SK-N-SH (cell line): ENCODE data around the gene SLC22A2. TPM values are rescaled to one million over a fixed set of nuclear protein-coding genes. Genes with fewer than 3 reads are reported as not detected.

ENCODE experiments used
- CTCF ChIA-PET: fragments of 300-600, 350-600 bp; formaldehyde crosslinking; extraction: SDS; loops from one replicate; lab custom pipeline; 2021; lab: Yijun Ruan, JAX
- POLR2A ChIA-PET: fragments of 350-600 bp; sonication (Branson Sonifier 250); formaldehyde crosslinking; extraction: SDS; loops from one replicate; lab custom pipeline; 2020; ENCODE audit warnings: antibody characterized with exemption, inconsistent platforms; lab: Yijun Ruan, JAX
- DNase-seq: peaks from one replicate; pipeline ENCODE4 v3.0.0; 2012
- H2AFZ ChIP-seq: fragments of 200-600 bp; sonication (generic); 2 replicates; pipeline ENCODE4 v1.8.1; 2016; ENCODE audit warnings: antibody characterized with exemption, mild to moderate bottlenecking, low read depth
- H3F3A ChIP-seq: fragments of 200-600 bp; sonication (generic); replicated peaks from 2 replicates; pipeline ENCODE3; 2016; ENCODE audit warnings: antibody characterized with exemption, mild to moderate bottlenecking; ENCODE audit not compliant: insufficient read depth
- H3K27ac ChIP-seq, 2 experiments: fragments of 200-500 bp in 1 of 2; fragments of 200-600 bp in 1 of 2; sonication (Bioruptor generic) in 1 of 2; sonication (generic), shearing (Covaris generic) in 1 of 2; 2 replicates each; pipeline versions ENCODE4 v1.5.1 to v1.6.1; 2014 to 2016; ENCODE audit warnings: low read depth in 2 of 2, inconsistent platforms in 1 of 2, low read length in 1 of 2, mild to moderate bottlenecking in 1 of 2, mixed read lengths in 1 of 2
- H3K27me3 ChIP-seq: fragments of 200-600 bp; sonication (generic), shearing (Covaris generic); 2 replicates; pipeline ENCODE4 v1.6.1; 2016; ENCODE audit warnings: mixed run types; ENCODE audit not compliant: insufficient read depth
- H3K36me3 ChIP-seq, 2 experiments: fragments of 200-500 bp in 1 of 2; fragments of 200-600 bp in 1 of 2; sonication (Bioruptor generic) in 1 of 2; sonication (generic) in 1 of 2; replicated peaks in 1 of 2; 2 replicates each; pipeline versions ENCODE3 to v1.5.1; 2014 to 2016; ENCODE audit warnings: low read length in 1 of 2, mild to moderate bottlenecking in 1 of 2; ENCODE audit not compliant: insufficient read depth in 2 of 2, control insufficient read depth in 1 of 2
- H3K4me1 ChIP-seq, 2 experiments: fragments of 200-500 bp in 1 of 2; fragments of 200-600 bp in 1 of 2; sonication (Bioruptor generic) in 1 of 2; sonication (generic), shearing (Covaris generic) in 1 of 2; 2 replicates each; pipeline versions ENCODE4 v1.5.1 to v1.6.1; 2014 to 2016; ENCODE audit warnings: low read depth in 1 of 2, low read length in 1 of 2, mixed run types in 1 of 2; ENCODE audit not compliant: insufficient read depth in 2 of 2, control insufficient read depth in 1 of 2
- H3K4me2 ChIP-seq: fragments of 200-600 bp; sonication (generic), shearing (Covaris generic); 2 replicates; pipeline ENCODE4 v1.6.1; 2017; ENCODE audit warnings: mixed run types
- H3K4me3 ChIP-seq, 2 experiments: fragments of 200-500 bp in 1 of 2; fragments of 200-600 bp in 1 of 2; sonication (Bioruptor generic) in 1 of 2; sonication (generic), shearing (Covaris generic) in 1 of 2; 2 replicates each; pipeline versions ENCODE4 v1.5.1 to v1.8.1; 2014 to 2016; ENCODE audit warnings: low read depth in 2 of 2, inconsistent platforms in 1 of 2, low read length in 1 of 2, mild to moderate bottlenecking in 1 of 2, mixed read lengths in 1 of 2, moderate library complexity in 1 of 2
- H3K79me2 ChIP-seq: fragments of 200-600 bp; sonication (generic); 2 replicates; pipeline ENCODE4 v1.8.1; 2017; ENCODE audit warnings: mild to moderate bottlenecking; ENCODE audit not compliant: insufficient read depth
- H3K9ac ChIP-seq: fragments of 200-600 bp; sonication (generic); 2 replicates; pipeline ENCODE4 v1.6.1; 2017; ENCODE audit warnings: mixed run types
- H3K9me2 ChIP-seq: fragments of 200-600 bp; sonication (generic); 2 replicates; pipeline ENCODE4 v1.6.1; 2017; ENCODE audit warnings: mixed run types
- H3K9me3 ChIP-seq: fragments of 200-600 bp; sonication (generic); 2 replicates; pipeline ENCODE4 v1.6.1; 2017; ENCODE audit warnings: mixed run types, mild to moderate bottlenecking, moderate library complexity
- H4K20me1 ChIP-seq: fragments of 200-600 bp; sonication (generic); 2 replicates; pipeline ENCODE4 v1.6.1; 2017; ENCODE audit warnings: mild to moderate bottlenecking, mixed run types; ENCODE audit not compliant: insufficient read depth
- CHD2 ChIP-seq: fragments of 150-350 bp; IDR thresholded peaks from 2 replicates; pipeline ENCODE4 v1.6.1; 2018; ENCODE audit warnings: low read length; ENCODE audit not compliant: partially characterized antibody
- EZH2phosphoT487 ChIP-seq: fragments of 200-600 bp; sonication (generic); IDR thresholded peaks from 2 replicates; pipeline ENCODE4 v1.6.1; 2017; ENCODE audit warnings: low read depth, mixed run types, mild to moderate bottlenecking, antibody characterized with exemption, moderate library complexity, borderline replicate concordance
- FOXM1 ChIP-seq: IDR thresholded peaks from 2 replicates; pipeline ENCODE4 v1.4.0; 2012; ENCODE audit warnings: low read depth, mild to moderate bottlenecking
- MEF2A ChIP-seq: IDR thresholded peaks from 2 replicates; pipeline ENCODE4 v1.4.0; 2012; ENCODE audit warnings: low read depth, borderline replicate concordance
- RCOR1 ChIP-seq: fragments of 150-350 bp; IDR thresholded peaks from 2 replicates; pipeline ENCODE4 v1.6.1; 2017; ENCODE audit warnings: antibody characterized with exemption, low read length
- WGBS: methylation state at CpG from one replicate; pipeline ENCODE4 v1.1.6; 2017; ENCODE audit warnings: low lambda C conversion rate; 5-methylcytosine and 5-hydroxymethylcytosine counted together
- polyA plus RNA-seq, 3 experiments: library from polyadenylated mRNA; depleted of rRNA; stranded (reverse); fragments of >200 nt; gene quantifications; 2 replicates each; pipeline ENCODE4 v1.2.3, GENCODE V29; 2012
- TF ChIP-seq, protein P1 (sequence below): IDR thresholded peaks from 2 replicates; pipeline ENCODE4 v1.6.1; 2012; ENCODE audit warnings: mild to moderate bottlenecking, low read depth, low read length, moderate library complexity
- TF ChIP-seq, protein P2 (sequence below): fragments of 150-350 bp; IDR thresholded peaks from 2 replicates; pipeline ENCODE4 v1.6.1; 2017; ENCODE audit warnings: antibody characterized with exemption, low read length, low read depth, borderline replicate concordance
- TF ChIP-seq, protein P3 (sequence below): IDR thresholded peaks from 2 replicates; pipeline ENCODE4; 2012
- TF ChIP-seq, protein P4 (sequence below): fragments of 200-600 bp; sonication (generic); IDR thresholded peaks from 2 replicates; pipeline ENCODE4 v1.6.1; 2017; ENCODE audit warnings: antibody characterized with exemption, mild to moderate bottlenecking, moderate library complexity

SLC22A2 gene
- polyA plus RNA-seq, 1 of the 3 experiments (the other 2 are of a cell fraction): not detected

DNA sequence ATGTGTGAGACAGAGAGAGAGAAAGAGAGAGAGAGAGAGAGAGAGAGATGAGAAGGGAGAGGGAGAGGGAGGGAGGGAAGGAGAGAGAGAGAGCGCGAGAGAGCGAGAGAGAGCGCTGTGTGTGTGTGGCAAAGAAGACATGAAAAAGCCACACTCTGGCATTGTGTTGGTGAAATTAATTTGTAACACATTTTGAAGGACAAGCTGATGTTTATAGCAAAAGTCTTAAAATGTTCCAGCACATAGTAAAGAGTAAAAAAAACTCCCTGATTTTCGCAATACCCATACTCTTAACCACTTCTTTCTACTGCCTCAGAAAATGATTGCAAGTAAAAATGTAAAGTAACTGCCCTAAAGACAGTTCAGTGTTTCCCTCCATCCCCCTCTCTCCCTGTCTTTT, 80.3 kb downstream of the SLC22A2 start (continued):
- TF ChIP-seq, protein P1, sequence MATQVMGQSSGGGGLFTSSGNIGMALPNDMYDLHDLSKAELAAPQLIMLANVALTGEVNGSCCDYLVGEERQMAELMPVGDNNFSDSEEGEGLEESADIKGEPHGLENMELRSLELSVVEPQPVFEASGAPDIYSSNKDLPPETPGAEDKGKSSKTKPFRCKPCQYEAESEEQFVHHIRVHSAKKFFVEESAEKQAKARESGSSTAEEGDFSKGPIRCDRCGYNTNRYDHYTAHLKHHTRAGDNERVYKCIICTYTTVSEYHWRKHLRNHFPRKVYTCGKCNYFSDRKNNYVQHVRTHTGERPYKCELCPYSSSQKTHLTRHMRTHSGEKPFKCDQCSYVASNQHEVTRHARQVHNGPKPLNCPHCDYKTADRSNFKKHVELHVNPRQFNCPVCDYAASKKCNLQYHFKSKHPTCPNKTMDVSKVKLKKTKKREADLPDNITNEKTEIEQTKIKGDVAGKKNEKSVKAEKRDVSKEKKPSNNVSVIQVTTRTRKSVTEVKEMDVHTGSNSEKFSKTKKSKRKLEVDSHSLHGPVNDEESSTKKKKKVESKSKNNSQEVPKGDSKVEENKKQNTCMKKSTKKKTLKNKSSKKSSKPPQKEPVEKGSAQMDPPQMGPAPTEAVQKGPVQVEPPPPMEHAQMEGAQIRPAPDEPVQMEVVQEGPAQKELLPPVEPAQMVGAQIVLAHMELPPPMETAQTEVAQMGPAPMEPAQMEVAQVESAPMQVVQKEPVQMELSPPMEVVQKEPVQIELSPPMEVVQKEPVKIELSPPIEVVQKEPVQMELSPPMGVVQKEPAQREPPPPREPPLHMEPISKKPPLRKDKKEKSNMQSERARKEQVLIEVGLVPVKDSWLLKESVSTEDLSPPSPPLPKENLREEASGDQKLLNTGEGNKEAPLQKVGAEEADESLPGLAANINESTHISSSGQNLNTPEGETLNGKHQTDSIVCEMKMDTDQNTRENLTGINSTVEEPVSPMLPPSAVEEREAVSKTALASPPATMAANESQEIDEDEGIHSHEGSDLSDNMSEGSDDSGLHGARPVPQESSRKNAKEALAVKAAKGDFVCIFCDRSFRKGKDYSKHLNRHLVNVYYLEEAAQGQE: no peak
- TF ChIP-seq CHD2: no peak

DNA sequence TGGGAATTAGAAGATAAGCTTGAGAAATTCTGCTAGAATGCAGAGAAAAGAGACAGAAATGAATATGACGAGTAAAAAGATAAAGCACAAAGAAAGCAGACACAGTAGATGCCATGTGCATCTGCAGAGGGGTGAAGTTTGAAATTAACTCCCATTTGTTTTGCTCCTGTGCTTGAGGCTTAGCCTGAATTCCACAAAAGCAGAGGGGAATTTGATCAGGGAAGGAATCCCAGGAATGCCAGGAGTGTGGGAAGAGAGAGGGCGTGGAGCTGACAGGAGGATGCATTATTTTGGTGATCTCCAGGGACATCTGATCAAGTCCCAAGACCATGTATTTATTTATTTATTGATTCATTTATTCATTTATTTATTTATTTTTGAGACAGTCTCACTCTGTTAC, 81.4 kb downstream of the SLC22A2 start:
- no peak overlapping the region for H2AFZ ChIP-seq
- H3K9me2 ChIP-seq: no peaks in the 10 kb centered on the region
- POLR2A ChIA-PET: no interaction called here
- DNase-seq: no peak
- H3K36me3 ChIP-seq: no peaks in the 10 kb centered on the region
- H3K79me2 ChIP-seq: no peaks in the 10 kb centered on the region
- WGBS: 5% methylated on average over 2 of the region's 2 CpGs
- CTCF ChIA-PET: no interaction called here
- H3K27me3 ChIP-seq: peaks cover 12% of the 10 kb centered on the region
- H3K4me3 ChIP-seq: no peak overlapping the region
- H3K4me1 ChIP-seq: no peaks in the 10 kb centered on the region
- no peaks in the 10 kb centered on the region for H3K9me3 ChIP-seq
- no peak overlapping the region for H3K9ac ChIP-seq
- no peak for TF ChIP-seq FOXM1
- TF ChIP-seq, protein P2, sequence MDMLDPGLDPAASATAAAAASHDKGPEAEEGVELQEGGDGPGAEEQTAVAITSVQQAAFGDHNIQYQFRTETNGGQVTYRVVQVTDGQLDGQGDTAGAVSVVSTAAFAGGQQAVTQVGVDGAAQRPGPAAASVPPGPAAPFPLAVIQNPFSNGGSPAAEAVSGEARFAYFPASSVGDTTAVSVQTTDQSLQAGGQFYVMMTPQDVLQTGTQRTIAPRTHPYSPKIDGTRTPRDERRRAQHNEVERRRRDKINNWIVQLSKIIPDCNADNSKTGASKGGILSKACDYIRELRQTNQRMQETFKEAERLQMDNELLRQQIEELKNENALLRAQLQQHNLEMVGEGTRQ: no peak
- TF ChIP-seq MEF2A: no peak
- TF ChIP-seq, protein P3, sequence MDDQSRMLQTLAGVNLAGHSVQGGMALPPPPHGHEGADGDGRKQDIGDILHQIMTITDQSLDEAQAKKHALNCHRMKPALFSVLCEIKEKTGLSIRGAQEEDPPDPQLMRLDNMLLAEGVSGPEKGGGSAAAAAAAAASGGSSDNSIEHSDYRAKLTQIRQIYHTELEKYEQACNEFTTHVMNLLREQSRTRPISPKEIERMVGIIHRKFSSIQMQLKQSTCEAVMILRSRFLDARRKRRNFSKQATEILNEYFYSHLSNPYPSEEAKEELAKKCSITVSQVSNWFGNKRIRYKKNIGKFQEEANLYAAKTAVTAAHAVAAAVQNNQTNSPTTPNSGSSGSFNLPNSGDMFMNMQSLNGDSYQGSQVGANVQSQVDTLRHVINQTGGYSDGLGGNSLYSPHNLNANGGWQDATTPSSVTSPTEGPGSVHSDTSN: no peak
- TF ChIP-seq, protein P4, sequence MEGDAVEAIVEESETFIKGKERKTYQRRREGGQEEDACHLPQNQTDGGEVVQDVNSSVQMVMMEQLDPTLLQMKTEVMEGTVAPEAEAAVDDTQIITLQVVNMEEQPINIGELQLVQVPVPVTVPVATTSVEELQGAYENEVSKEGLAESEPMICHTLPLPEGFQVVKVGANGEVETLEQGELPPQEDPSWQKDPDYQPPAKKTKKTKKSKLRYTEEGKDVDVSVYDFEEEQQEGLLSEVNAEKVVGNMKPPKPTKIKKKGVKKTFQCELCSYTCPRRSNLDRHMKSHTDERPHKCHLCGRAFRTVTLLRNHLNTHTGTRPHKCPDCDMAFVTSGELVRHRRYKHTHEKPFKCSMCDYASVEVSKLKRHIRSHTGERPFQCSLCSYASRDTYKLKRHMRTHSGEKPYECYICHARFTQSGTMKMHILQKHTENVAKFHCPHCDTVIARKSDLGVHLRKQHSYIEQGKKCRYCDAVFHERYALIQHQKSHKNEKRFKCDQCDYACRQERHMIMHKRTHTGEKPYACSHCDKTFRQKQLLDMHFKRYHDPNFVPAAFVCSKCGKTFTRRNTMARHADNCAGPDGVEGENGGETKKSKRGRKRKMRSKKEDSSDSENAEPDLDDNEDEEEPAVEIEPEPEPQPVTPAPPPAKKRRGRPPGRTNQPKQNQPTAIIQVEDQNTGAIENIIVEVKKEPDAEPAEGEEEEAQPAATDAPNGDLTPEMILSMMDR: no peak
- no peak for TF ChIP-seq RCOR1
- no peak for TF ChIP-seq EZH2phosphoT487
- no peak overlapping the region for H3K27ac ChIP-seq
- H3K4me2 ChIP-seq: no peak overlapping the region
- H3F3A ChIP-seq: no peaks in the 10 kb centered on the region
- no peaks in the 10 kb centered on the region for H4K20me1 ChIP-seq
